Smooth muscle cell (in vitro differentiated cells): ENCODE data around the gene CD180. TPM values are rescaled to one million over a fixed set of nuclear protein-coding genes. Genes with fewer than 3 reads are reported as not detected.

Experiments used
- DNase-seq: peaks from one replicate; lab custom pipeline; 2025; ENCODE audit not compliant: unreplicated experiment; lab: John Stamatoyannopoulos, UW
- H2AFZ ChIP-seq: fragments of 200-600 bp; sonication (generic); 2 replicates; pipeline ENCODE4 v1.6.0; 2016; ENCODE audit warnings: antibody characterized with exemption, low read depth, mild to moderate bottlenecking
- H3F3A ChIP-seq: fragments of 200-600 bp; sonication (generic); 2 replicates; pipeline ENCODE4 v1.6.0; 2017; ENCODE audit warnings: antibody characterized with exemption, low read depth
- H3K27ac ChIP-seq: fragments of 200-600 bp; sonication (generic); 2 replicates; pipeline ENCODE4 v1.5.1; 2016; ENCODE audit warnings: low read depth, mild to moderate bottlenecking
- H3K27me3 ChIP-seq: fragments of 200-600 bp; sonication (generic); 2 replicates; pipeline ENCODE4 v1.6.1; 2016; ENCODE audit warnings: low read depth, mild to moderate bottlenecking
- H3K36me3 ChIP-seq: fragments of 200-600 bp; sonication (generic); 2 replicates; pipeline ENCODE4 v1.5.1; 2016; ENCODE audit warnings: low read depth
- H3K4me1 ChIP-seq: fragments of 200-600 bp; sonication (generic); 2 replicates; pipeline ENCODE4 v1.5.1; 2016; ENCODE audit warnings: low read depth
- H3K4me2 ChIP-seq: fragments of 200-600 bp; sonication (generic); 2 replicates; pipeline ENCODE4 v1.6.0; 2016; ENCODE audit warnings: mild to moderate bottlenecking
- H3K4me3 ChIP-seq: fragments of 200-600 bp; sonication (generic); 2 replicates; pipeline ENCODE4 v1.5.1; 2016; ENCODE audit warnings: mild to moderate bottlenecking
- H3K79me2 ChIP-seq: fragments of 200-600 bp; sonication (generic); 2 replicates; pipeline ENCODE4 v1.6.0; 2016; ENCODE audit warnings: low read depth, mild to moderate bottlenecking
- H3K9ac ChIP-seq: fragments of 200-600 bp; sonication (generic); 2 replicates; pipeline ENCODE4 v1.6.0; 2016; ENCODE audit warnings: low read depth
- H3K9me3 ChIP-seq: fragments of 200-600 bp; sonication (generic); replicated peaks from 2 replicates; pipeline ENCODE4 v1.5.1; 2016; ENCODE audit warnings: low read depth
- H4K20me1 ChIP-seq: fragments of 200-600 bp; sonication (generic); 2 replicates; pipeline ENCODE4 v1.6.0; 2016; ENCODE audit warnings: low read depth
- CTCF ChIP-seq: fragments of 200-600 bp; sonication (generic); IDR thresholded peaks from 2 replicates; pipeline ENCODE4 v1.5.1; 2017; ENCODE audit warnings: borderline replicate concordance, mild to moderate bottlenecking, antibody characterized with exemption; ENCODE audit not compliant: insufficient read depth, poor library complexity, severe bottlenecking
- WGBS: methylation state at CpG from one replicate; pipeline ENCODE4 v1.1.7; 2016; ENCODE audit warnings: low lambda C conversion rate; 5-methylcytosine and 5-hydroxymethylcytosine counted together
- polyA plus RNA-seq: library from polyadenylated mRNA; unstranded; fragments of >200 nt; fragmentation: Nextera tagmentation; extraction: Ambion mirVana; gene quantifications from 2 replicates; pipeline ENCODE4 v1.2.1, GENCODE V29; 2016
- total RNA-seq: library from RNA; depleted of rRNA; stranded (reverse); fragments of >200 nt; gene quantifications from 2 replicates; pipeline ENCODE4 v1.2.3, GENCODE V29; 2014

Gene CD180
- total and polyA plus RNA-seq, 2 experiments from 2014 or later = not detected

DNA sequence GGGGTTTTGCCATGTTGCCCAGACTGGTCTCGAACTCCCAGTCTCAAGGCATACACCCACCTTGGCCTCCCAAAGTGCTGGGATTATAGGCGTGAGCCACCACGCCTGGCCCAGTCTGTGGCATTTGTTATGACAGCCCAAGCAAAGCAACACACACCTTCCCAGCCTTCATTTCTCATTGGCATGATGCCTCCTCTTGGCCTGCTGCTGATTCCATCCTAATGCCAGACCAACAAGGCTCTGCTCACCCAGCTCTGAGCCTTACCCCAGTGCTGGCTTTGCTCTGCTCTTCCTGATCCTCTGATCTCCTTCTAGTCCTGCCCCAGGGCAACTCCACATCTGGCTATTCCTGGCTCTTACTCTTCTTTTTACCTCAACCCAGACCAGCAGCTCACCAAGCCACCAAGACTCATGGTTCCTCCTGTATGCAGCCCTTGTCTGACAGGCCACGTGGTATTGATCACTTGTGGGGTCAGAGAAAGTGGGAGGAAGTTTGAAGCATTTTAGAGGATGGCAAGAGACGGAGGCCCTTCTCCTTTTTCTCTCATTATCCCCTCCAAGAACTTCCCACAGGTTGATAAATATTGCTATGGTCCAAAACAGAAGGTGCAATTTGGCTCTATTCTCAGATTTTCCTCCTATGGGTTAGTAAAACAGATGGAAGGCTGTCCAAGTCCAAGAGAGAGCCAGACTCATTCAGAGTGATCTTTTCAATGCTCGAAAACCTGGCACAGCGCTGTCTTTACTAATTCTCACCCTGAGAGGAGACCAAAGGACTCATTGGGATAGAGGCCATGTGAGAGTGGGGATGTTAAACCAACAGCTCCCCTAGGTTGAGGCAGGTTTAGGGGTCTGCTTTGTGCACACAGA is 958 bp downstream of the CD180 start:
- Histone ChIP-seq H3K9me3 (no peaks in the 10 kb centered on the region), H3K4me3 (no peak overlapping the region), H3F3A (no peaks in the 10 kb centered on the region), H2AFZ (no peak overlapping the region), H3K4me1 (no peaks in the 10 kb centered on the region), H3K79me2 (no peaks in the 10 kb centered on the region), H4K20me1 (no peaks in the 10 kb centered on the region), H3K36me3 (no peaks in the 10 kb centered on the region), H3K27ac (no peak overlapping the region), H3K9ac (no peak overlapping the region), H3K4me2 (no peak overlapping the region), H3K27me3 (no peaks in the 10 kb centered on the region)
- TF ChIP-seq CTCF = no peak
- WGBS = 89% methylated on average over 7 of the region's 7 CpGs
- no peak for DNase-seq

GRCh38 chr5:67194166-67194565 is 2.4 kb downstream of the CD180 start:
- DNase-seq = no peak
- Histone ChIP-seq H2AFZ (no peak overlapping the region), H4K20me1 (no peaks in the 10 kb centered on the region), H3K4me1 (no peaks in the 10 kb centered on the region), H3K36me3 (no peaks in the 10 kb centered on the region), H3K79me2 (no peaks in the 10 kb centered on the region), H3K9ac (no peak overlapping the region), H3K4me3 (no peak overlapping the region), H3K27ac (no peak overlapping the region), H3K9me3 (no peaks in the 10 kb centered on the region), H3K27me3 (no peaks in the 10 kb centered on the region), H3F3A (no peaks in the 10 kb centered on the region), H3K4me2 (no peak overlapping the region)
- 96% methylated on average over 3 of the region's 3 CpGs for WGBS
- TF ChIP-seq CTCF = no peak

DNA sequence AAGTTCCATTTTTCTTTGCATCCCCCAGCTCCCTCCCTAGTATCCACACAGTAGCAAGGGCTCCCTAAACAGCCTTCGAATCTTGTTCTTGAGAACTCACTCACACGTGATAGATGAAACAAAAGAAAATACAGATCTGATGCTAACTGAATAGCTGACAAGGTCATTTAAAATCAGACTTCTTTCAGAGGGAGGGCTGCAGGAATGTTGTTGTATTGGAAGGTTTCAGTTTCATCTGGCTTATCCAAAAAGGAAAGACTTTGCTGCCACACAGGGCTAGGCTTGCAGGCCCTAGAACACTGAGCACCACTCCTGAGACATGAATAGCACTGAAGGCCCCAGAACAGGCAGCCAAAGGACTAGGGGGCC is 3.2 kb downstream of the CD180 start:
- Histone ChIP-seq H3K9ac (no peak overlapping the region), H2AFZ (no peak overlapping the region), H3K79me2 (no peaks in the 10 kb centered on the region), H4K20me1 (no peaks in the 10 kb centered on the region), H3K27me3 (no peaks in the 10 kb centered on the region), H3K4me2 (no peak overlapping the region), H3K4me3 (no peak overlapping the region), H3K9me3 (no peaks in the 10 kb centered on the region), H3F3A (no peaks in the 10 kb centered on the region), H3K4me1 (no peaks in the 10 kb centered on the region), H3K36me3 (no peaks in the 10 kb centered on the region), H3K27ac (no peak overlapping the region)
- no peak for TF ChIP-seq CTCF
- WGBS = 98% methylated on average over 2 of the region's 2 CpGs
- no peak for DNase-seq
